Measurements from ENCODE around the gene BTBD17.

BTBD17 gene

DNA sequence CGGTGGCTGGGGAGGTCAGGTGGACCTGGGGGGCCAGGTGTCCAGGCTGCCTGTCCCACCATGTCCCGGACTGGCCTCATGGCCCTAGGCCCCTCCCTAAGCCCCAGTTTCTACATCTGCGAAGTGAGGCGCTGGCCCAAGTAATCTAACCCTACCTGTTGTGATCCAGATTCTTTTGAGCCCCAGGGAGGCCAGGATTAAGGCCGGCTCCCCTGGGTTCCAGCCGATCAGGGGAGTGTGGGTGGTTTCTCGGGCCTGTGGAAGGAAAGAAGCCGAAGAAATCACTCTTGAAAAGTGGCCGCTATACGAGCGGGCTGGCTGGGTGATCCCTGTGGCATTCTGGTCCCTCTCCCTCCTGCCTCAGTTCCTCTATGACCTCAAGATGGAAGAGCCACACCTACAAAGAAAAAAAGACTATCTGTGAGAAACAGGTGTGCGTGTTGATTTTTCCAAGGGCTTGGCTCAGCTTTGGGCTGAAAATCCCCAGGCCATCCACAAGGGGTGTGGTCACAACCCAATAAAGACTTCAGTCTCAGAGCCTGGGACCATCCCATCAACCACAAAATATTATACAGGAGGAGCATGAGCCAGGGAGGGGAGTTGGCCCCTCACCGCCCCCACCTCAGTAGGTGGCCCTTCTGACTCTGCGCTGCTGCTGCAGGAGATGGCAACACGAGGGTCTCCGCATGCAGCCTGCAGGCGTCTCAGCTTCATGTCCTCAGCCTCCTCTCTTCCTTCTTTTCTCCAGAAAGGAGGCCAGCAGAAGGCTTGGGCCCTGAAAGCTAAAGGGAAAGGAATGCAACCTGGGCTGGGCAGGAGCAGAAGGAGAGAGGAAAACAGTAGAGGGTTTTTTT lies 25.9 kb upstream of the BTBD17 start:
- DNase-seq (ENCODE audit: low read depth), result no peak

DNA sequence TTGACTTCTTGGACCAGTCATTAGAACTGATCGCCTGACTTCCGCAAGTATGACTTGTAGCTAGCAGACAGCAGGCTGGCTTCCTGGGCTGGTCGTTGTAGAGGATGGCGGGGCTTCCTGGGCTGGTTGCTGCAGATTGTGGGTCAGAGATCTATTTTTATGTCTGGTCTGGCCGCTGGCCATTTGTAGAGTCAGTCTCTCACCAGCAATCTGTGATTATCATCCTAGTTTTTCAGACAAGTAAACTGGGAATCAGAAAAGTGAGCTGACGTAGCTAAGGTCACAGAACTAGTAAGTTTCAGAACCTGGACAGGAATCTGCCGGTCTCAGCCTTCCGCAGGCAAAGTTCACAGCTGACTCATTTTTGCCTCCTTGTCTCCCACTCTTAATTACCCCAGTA lies 24.7 kb upstream of the BTBD17 start:
- no peak for DNase-seq (ENCODE audit: low read depth)

DNA sequence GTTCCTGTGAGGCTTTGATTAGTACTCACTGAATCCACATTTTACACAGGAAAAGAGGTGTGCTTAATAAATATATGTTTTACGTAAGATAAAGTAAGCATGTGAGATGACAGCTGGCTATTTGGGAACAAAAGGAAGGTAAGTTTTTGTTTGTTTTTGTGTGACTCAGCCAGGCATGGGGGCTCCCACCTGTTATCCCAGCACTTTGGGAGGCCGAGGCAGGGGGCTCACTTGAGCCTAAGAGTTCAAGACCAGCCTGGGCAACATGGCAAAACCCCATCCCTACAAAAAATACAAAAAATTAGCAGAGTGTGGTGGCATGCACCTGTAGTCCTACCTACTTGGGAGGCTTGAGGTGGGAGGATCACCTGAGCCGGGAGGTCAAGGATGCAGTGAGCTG lies 23.5 kb upstream of the BTBD17 start:
- no peak for DNase-seq (ENCODE audit: low read depth)

DNA sequence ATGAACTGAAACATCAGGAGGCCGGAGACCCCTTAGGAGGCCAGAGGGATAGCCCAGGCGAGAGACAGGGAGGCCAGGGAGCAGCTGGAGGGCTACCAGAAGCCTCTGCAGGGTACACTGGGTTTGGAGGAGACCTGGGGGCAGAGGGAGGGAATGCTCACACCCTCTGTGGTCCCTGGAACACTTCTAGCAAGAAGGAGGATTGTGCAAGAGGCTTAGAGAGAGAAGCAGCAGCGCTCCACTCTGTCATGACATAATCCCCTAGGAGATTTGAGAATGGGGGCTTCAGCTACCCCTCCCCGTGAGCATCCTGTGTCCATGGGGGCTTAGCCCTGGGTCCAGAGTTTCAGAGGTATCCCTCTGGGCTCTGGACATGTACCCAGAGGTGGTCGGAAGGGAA lies 21.5 kb upstream of the BTBD17 start:
- no peak for DNase-seq (ENCODE audit: low read depth)

DNA sequence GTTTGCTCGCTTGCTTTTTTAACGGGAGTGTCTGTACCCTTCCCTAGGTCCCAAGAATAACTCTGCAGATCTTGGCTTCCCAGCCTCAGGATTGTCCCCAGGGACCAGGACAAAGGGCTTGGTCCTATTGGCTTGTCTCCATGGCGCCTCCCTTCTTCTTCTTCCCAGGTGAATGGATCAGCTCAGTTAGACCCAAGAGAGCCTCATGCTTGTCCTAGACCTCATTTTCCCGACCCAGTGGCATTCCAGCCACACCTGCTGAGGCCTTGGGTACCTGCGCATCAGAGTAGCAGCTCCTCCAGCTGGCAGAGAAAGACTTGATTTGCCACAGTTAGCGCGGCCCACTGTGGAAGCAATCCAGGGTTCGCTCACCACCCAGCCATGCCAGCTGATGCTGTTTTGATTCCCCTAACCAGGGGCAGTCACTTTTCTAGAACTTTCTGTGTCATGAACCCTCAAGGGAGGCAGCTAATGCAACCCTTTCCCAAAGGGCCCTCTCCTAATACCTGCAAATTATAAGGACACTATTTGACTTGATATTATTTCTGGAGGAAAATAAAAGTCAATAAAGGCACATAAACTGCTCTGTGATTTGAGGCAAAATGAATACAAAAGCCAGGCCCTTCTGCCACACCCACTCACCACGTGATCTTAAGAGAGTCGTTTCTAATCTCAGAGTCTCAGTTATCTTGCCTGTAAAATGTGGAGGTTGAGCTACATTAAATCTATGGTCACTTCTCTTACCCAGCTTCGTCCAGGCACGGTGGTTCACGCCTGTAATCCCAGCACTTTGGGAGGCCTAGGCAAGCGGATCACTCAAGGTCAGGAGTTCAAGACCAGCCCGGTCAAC lies 19.5 kb upstream of the BTBD17 start:
- DNase-seq (ENCODE audit: low read depth), result no peak

DNA sequence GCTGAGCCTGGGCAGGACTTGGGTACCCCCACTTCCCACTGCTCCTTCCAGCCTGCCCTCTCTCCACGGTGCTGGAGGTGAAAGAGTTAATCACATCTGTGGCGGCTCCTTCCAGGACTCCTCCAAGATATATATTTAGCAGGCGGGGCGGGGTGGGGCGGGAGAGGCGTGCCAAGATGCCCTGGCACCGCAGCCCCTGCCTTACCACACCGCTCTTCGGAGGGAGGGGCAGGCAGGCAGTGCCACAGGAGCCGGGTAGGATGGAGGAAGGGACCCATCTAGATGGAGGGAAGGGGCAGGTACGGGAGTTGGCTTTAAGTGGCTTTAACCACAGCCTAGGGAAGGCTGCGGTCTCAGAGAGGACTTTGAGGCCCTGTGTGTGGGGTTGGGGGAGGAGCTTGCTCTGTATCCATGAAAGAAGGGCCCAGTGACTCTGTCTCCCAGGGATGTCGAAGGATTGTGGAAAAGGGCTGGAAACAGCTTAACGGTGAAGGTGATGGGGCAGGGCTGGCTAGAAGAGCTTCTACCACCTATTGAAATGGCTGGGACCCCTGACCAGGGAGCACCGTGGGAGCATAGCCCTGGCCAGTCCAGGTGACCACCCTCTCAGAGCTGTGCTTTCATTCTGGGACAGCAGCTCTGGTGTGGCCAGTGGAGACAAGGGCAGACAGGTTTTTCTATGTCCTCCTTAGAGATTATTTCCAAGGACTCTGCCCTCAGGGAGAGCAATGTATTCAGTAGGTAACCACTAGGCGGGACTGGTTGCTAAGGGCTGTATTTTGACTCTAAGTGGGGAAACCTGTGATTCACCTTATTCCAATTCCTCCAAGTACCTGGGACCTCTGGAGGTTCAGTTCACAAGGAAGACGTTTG lies 18.7 kb upstream of the BTBD17 start:
- DNase-seq (ENCODE audit: low read depth), result no peak

DNA sequence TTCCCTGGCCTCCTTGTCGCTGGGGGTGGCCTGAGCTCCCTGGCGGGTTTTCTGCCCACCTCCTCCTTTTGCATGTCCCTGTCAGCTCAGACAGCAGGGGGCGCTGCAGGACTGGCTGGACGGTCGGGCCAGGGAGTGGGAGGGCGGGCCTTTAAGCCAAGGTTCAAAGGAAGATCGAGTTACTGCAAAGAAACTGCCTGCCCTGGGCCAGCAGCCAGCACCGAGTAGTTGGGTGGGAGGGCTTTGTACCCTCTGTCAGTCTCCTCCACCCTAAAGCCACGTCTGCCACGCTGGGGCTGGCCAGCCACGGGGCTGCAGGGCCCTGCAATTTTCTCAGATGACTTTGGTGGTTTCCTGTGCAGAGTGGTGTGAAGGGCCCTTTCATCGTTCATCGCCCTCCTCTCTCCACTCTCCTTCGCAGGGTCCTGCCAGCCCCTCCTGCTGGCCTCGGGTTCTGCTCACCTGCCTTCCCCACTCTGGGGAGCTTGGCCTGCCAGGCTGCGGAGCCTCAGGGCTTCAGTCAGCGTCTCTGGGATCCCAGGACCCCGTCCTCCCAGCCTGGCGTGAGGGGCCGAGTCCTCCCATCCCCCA lies 17.9 kb upstream of the BTBD17 start:
- no peak for DNase-seq (ENCODE audit: low read depth)

DNA sequence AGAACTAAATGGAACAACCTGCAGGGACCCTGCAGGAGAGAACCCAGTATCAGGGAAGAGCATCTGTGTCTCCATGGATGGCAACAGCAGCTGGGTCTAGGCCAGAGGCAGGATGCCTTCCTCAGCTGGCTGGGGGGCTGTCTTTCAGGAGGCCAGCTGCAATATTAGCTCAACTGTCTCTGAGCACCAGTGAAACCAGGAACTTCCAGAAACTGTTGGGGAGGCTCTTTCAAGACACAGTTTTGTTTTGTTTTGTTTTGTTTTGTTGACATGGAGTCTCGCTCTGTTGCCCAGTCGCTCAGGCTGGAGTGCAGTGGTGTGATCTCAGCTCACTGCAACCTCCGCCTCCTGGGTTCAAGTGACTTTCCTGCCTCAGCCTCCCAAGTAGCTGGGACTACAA lies 13.2 kb upstream of the BTBD17 start:
- DNase-seq (ENCODE audit: low read depth), result no peak

DNA sequence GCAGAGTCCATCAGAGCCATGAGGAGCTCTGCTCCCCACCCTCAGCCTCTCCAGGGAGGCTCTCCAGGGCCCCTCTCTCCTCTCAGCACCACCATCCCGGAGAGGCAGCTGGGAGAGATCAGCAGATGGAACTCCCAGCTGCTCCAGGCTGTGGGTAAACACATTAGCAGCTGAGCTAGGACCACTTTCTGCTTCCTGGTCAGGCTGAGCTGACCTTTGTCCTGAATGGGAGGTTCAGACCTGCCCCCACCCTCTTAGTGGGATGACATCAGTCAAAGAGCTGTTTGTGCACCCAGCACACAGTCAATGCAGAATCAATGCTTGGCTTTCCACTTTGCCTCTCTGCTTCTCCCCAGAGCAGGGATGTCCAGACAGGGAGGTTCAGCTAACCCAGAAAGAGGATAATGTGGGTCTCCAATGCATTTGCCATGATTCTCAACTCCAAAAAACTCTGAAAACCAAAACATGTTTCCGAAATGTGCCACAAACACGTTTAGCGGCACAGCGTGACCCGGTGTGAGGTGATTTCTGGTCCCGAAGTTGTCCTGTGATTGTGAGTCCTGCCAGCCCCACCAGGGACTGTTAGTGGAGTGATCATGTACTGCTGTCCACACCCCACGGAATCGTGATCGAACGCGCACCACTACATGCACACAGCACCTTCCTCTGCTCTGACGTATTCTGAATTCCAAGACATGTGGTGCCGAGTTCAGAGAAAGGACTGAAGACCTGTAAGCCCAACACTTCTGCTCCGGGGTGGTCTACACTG lies 12.4 kb upstream of the BTBD17 start:
- DNase-seq (ENCODE audit: low read depth), result no peak

DNA sequence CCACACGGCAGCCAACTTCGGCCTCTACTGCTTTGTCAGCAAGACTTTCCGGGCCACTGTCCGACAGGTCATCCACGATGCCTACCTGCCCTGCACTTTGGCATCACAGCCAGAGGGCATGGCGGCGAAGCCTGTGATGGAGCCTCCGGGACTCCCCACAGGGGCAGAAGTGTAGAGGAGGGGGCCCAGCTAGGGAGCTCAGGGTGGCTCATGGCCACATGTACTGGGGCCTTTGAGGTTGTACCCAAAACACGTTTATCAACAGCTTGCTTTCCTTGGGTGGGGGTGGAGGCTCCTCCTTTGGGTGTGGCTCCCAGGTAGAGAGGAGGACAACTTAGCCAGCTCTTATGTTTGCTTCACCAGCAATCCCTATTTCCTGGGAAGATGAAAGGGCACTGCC lies 10.8 kb upstream of the BTBD17 start:
- DNase-seq (ENCODE audit: low read depth), result no peak

DNA sequence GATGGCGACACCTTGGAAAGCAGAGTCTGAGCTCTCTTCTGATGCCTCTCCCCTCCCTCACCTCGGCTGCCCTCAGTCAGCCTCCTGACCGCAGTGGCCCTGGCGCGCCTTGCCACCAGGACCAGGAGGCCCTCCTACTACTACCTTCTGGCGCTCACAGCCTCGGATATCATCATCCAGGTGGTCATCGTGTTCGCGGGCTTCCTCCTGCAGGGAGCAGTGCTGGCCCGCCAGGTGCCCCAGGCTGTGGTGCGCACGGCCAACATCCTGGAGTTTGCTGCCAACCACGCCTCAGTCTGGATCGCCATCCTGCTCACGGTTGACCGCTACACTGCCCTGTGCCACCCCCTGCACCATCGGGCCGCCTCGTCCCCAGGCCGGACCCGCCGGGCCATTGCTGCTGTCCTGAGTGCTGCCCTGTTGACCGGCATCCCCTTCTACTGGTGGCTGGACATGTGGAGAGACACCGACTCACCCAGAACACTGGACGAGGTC lies 10.0 kb upstream of the BTBD17 start:
- DNase-seq (ENCODE audit: low read depth), result no peak

DNA sequence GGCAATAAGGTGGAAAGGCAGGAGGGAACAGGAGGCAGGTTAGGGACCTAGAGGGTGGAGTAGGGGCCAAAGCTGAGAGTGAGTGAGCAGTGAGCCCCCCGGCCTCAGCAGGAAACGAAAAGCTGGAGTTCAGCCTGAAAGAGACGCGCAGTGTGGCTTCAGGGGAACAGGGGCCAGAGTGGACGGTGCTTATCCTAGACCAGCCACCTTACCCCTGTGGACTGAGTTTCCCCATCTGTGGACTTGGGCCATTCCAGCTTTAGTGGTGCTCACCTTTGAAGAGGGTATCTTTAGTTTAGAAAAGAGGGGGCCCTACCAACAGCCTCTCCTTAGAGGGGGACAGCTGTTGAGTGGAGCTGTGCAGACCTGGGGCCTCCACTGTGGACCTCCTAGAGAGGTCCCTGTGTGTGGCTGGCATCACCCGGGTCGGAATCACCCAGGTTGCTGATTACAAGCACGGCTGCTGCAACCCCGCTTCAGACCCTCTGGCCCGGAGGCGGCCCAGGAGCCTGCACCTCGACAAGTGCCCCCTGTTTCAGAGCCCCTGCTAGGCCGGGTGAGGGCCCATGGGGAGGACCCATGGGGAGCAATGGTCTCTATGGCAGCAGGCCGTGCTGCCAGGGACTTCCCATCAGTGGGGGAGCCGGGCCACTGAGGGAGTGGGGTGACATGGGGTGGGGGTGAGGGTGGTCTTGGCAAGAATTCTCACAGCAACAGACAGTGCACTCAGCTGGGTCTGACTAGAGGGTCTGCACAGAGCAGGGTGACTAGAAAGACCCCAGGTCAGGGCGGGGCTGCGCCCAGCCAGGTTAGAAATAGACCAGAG lies 8.2 kb upstream of the BTBD17 start:
- DNase-seq (ENCODE audit: low read depth), result no peak

DNA sequence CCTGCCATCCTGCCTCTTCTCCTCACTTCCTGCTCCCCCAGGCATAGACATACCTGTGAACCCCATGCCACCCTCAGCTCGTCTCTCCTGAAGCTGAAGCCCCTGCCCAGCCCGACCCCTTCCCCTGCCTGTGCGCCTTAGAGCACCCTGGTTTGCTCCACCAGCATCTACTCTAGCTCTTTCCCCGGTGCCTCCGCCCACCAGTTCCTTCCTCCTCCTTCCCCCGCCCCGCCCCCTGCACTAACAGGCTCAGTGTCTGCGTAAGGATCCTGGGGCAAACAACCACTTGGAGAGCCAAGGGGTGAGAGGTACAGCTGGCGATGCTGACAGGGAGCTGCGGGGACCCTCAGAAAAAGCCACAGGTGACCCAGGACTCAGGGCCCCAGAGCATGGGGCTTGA lies 7.6 kb upstream of the BTBD17 start:
- DNase-seq (ENCODE audit: low read depth), result no peak

DNA sequence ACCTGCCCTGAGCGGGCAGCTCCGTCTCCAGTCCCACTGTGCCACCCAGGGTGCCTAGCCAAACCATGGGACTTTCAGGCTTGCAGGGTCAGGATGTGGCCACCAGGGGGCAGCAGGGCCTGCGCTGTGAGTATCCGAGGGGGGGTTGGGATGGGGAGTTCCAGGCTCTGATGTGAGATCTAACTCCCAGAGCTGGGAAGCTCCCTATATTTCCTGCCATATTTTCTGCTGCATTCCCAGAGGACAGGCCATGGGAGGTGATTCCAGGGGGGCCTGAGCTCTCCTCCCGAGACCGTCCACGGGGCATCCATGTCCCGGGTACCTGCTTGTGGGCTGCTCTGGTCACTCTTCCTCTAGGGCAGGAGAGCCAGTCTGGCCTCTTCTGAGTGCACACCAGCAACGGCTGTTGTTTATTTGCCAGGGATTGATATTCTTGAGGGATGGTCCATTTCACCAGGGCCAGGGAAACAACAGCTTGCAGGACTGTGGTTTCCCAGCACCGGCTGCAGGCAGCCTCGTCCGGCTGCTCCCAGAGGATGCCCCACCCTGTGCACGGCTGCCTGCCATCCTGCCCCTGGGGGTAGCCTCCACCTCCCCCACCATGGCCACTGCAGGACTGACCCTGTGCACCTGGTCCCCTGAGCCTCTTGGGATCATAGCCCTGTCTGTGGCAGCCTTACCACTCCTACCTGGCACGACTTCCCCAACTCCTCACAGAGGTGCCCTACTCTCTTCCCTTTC lies 6.8 kb upstream of the BTBD17 start:
- no peak for DNase-seq (ENCODE audit: low read depth)

DNA sequence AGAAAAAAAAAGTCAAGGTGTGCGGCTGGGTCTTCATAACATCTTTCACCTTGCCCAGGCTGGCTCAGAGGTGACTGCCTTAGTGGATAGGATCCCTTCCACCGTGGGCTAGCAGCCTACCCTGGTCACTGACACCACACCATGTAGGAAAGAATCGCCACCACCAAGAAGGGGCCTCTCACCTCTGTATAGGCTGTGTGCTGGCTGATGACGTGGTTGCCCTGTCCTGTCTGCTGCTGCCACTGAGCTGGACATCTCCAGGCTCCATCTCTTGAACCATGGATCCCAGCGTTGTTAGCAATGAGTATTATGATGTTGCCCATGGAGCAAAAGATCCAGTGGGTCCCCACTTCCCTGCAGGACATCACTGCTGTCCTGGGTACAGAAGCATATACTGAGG lies 5.5 kb upstream of the BTBD17 start, which contains the start of gene GPR142:
Gene GPR142, plus strand, starts transcription at position 301 of the 400 bp plus-strand sequence. CDS start 2,035 bp downstream, outside the sequence.
- no peak for DNase-seq (ENCODE audit: low read depth)

DNA sequence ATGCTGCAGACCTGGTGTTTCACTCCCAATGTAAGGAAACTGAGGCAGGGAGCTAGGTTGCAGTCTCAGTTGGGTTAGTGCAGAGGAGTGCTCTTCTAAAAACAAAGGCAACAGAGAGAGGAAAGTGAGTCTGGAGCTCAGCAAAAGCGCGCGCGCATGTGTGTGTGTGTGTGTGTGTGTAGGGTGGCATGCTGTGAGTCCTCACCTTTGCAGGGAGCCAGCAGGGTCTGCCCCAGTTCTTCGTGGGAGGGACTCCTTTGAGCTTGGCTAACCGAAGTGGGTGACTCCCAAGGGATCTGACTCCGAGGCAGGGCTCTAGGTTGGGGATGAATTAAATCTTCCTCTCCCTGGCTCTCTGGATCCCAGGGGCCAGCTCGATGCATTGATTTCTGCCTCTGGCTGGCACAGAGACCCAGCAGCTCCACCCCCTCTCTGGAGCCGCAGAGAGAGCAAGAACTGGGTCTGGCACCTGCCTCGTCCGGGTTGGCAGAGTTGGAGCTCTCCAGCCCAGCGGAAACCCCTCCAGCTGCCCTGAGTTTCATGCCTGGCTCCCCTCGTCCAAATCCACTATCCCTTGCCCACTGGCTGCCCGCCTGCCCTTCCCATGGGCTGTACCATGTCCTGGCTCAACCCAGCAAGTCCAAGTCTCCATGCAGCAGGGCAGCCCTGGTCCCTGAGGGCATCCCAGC lies 1.3 kb upstream of the BTBD17 start:
- DNase-seq (ENCODE audit: low read depth), result no peak

DNA sequence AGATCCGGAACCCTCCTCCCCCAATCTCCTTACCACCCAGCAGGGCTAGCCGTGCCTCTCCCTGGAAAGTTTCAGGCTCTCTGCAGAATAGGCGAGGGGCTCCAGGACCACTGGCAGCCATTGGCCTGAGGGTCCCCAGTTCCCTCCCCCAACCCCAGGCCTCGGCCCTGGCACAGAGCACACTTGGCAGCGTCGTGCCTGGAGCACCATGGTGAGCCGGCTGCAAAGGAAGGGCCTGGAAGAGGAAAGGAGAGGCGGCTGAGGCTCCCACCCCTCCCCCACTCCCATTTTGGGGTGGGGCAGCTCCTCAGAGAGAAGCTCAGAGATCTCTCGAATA lies 369 bp upstream of the BTBD17 start:
- no peak for DNase-seq (ENCODE audit: low read depth)

DNA sequence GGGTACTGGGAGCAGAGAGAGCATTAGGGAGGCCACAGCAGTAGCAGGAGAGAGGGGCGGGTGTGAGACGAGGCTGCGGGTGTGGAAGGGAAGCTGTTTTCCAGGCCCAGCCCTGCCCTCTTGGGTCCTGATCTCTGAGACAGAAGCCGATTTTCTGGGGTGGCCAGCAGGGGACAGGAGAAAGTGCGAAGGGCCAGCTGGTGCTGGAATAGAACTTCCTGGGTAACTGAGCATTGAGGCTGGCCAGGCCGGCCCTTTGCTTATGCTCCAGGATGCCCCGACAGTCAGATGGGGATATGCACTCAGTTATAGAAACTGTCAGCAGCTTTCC lies 804 bp downstream of the BTBD17 start:
- no peak for DNase-seq (ENCODE audit: low read depth)

DNA sequence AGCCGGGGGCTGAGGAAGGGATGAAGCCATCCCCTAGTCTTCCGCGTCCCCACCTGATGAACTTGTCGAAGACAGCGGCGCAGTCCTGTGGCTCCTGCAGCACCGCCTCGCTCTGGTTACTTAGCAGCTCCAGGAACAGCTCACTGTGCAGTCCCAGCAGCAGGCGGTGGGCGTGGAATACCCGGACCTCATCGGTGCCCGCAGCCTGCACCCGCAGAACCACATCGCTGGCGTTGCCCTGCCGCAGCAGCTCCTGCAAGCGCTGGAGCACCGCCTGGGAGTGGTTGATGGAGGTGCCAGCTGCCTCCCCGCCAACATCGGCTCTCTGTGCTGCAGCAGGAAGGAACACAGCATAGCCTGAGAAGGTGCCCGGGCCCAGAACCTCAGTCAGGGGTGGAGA lies 1.8 kb downstream of the BTBD17 start:
- DNase-seq (ENCODE audit: low read depth), result no peak

All from HS-27A (cell line).